Vagina (tissue), 2 donors: ENCODE results near the gene ERG. TPM values are rescaled to one million over a fixed set of nuclear protein-coding genes. Genes with fewer than 3 reads are reported as not detected.

Source experiments
- DNase-seq, 2 donors: peaks; one replicate each; pipeline ENCODE4 v3.0.0-alpha.2; 2017; ENCODE audit errors: extremely low spot score in 2 of 2
- H3K27ac ChIP-seq: fragments of 200-600 bp; sonication (generic); one replicate; pipeline ENCODE4 v1.5.1; 2019
- H3K27me3 ChIP-seq: fragments of 200-600 bp; sonication (generic); one replicate; pipeline ENCODE4 v1.5.1; 2019
- H3K36me3 ChIP-seq, 2 donors: fragments of 200-600 bp; sonication (generic); one replicate each; pipeline ENCODE4 v1.5.1; 2017 to 2019
- H3K4me1 ChIP-seq: fragments of 200-600 bp; sonication (generic); one replicate; pipeline ENCODE4 v1.5.1; 2019
- H3K4me3 ChIP-seq, 2 donors: fragments of 200-600 bp; sonication (generic); 1 replicate in 1 of 2; 2 replicates in 1 of 2; pipeline ENCODE4 v1.5.1; 2016 to 2019
- H3K9me3 ChIP-seq: fragments of 200-600 bp; sonication (generic); one replicate; pipeline ENCODE4 v1.5.1; 2019
- POLR2A ChIP-seq, 2 donors: fragments of 450-650 bp; IDR thresholded peaks; one replicate each; pipeline ENCODE4 v1.6.1; 2017; ENCODE audit warnings: antibody characterized with exemption in 2 of 2, mild to moderate bottlenecking in 2 of 2, moderate library complexity in 2 of 2
- POLR2AphosphoS5 ChIP-seq, 2 donors: sonication (generic); formaldehyde crosslinking; IDR thresholded peaks; one replicate each; pipeline ENCODE4 v1.9.0; 2017; ENCODE audit warnings: antibody characterized with exemption in 2 of 2, mild to moderate bottlenecking in 2 of 2, low read depth in 1 of 2; ENCODE audit not compliant: insufficient read depth in 1 of 2
- intact Hi-C: fragments of 100-400 bp; cut with DNase I; formaldehyde crosslinking; loops from one replicate; pipeline ENCODE4 v1.15.1; 2023
- total RNA-seq: library from RNA; depleted of rRNA; stranded (reverse); fragments of >200 nt; gene quantifications from one replicate; pipeline ENCODE4 v1.2.3, GENCODE V29; 2016
- TF ChIP-seq, protein P1 (sequence below), 3 experiments: fragments of 450-650 bp in 2 of 3; fragments of 200-600 bp in 1 of 3; sonication (generic) in 1 of 3; IDR thresholded peaks; one replicate each; pipeline ENCODE4 v1.5.1; 2017 to 2019; ENCODE audit warnings: antibody characterized with exemption in 3 of 3, mild to moderate bottlenecking in 2 of 3, moderate library complexity in 2 of 3

Gene ERG
- total RNA-seq, 1 donor from 2014 or later, result 20.9 TPM

DNA sequence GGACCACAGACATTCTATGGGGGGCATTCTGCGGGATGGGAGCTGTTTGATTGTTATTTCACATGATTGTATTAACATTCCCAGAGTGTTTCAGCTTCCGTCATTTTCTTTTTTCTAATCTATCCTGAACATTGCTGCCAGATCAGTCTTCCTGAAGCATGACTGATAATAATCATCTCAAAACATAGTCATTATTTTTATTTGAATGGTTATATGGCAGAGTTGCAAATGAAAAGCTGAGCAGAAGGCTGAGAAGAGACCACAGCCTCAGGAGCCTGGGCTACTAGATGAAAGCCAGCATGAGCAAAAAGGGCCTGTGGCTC lies 109.0 kb downstream of the ERG start:
- H3K4me3 ChIP-seq, result no peak overlapping the region
- intact Hi-C loops, result no loop called here
- no peaks in the 10 kb centered on the region for H3K36me3 ChIP-seq
- H3K4me1 ChIP-seq, result no peaks in the 10 kb centered on the region
- H3K27me3 ChIP-seq, result no peaks in the 10 kb centered on the region
- H3K9me3 ChIP-seq, result no peaks in the 10 kb centered on the region
- no peak overlapping the region for H3K27ac ChIP-seq
- no peak for TF ChIP-seq POLR2A (IDR thresholded peaks at IDR 0.05)
- TF ChIP-seq POLR2AphosphoS5 (IDR thresholded peaks at IDR 0.05; ENCODE audit: insufficient read depth in 1 of 2, low read depth in 1 of 2), result no peak
- TF ChIP-seq, protein P1, sequence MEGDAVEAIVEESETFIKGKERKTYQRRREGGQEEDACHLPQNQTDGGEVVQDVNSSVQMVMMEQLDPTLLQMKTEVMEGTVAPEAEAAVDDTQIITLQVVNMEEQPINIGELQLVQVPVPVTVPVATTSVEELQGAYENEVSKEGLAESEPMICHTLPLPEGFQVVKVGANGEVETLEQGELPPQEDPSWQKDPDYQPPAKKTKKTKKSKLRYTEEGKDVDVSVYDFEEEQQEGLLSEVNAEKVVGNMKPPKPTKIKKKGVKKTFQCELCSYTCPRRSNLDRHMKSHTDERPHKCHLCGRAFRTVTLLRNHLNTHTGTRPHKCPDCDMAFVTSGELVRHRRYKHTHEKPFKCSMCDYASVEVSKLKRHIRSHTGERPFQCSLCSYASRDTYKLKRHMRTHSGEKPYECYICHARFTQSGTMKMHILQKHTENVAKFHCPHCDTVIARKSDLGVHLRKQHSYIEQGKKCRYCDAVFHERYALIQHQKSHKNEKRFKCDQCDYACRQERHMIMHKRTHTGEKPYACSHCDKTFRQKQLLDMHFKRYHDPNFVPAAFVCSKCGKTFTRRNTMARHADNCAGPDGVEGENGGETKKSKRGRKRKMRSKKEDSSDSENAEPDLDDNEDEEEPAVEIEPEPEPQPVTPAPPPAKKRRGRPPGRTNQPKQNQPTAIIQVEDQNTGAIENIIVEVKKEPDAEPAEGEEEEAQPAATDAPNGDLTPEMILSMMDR (IDR thresholded peaks at IDR 0.05), result no peak
- no peak for DNase-seq

DNA sequence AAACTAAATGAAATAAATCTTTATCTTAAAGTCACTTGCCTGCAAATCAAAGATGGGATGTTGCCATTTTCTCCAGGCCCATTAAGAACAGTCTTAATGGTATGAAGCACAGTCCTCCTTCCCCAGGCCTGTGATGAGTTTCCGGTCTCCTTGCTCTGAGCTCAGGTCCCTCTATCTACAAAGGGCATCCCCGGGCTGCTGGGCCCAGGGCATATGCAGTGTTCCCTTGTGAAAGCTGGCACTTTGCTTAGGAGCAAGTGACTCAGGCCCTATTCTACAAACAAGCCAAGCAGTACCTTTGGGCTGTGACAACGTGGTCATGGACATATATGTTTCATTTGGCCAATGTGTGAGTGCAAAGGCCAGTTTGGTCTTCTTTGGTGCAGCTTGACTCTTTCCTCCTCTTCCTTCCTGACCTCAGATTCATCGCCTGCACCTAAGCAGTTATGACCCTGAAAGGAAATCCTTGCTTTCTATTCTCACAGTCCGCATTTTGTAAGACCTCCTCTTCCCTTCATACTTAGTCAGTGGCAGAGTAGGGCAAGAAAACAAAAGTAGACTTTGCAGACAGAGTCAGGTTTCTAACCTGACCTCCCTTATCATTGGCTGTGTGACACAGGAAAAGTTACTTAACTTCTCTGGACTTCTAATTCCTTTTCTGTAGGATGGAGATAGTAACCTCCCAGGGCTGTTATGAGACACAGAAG lies 109.5 kb downstream of the ERG start:
- Histone ChIP-seq H3K36me3 (no peaks in the 10 kb centered on the region), H3K27me3 (no peaks in the 10 kb centered on the region), H3K9me3 (no peaks in the 10 kb centered on the region), H3K4me1 (no peaks in the 10 kb centered on the region), H3K4me3 (no peak overlapping the region), H3K27ac (no peak overlapping the region)
- DNase-seq, result no peak
- TF ChIP-seq POLR2A (IDR thresholded peaks at IDR 0.05) (no peak), POLR2AphosphoS5 (IDR thresholded peaks at IDR 0.05; ENCODE audit: insufficient read depth in 1 of 2, low read depth in 1 of 2) (no peak)
- TF ChIP-seq, protein P1 (IDR thresholded peaks at IDR 0.05), result no peak
- intact Hi-C loops, result no loop called here

DNA sequence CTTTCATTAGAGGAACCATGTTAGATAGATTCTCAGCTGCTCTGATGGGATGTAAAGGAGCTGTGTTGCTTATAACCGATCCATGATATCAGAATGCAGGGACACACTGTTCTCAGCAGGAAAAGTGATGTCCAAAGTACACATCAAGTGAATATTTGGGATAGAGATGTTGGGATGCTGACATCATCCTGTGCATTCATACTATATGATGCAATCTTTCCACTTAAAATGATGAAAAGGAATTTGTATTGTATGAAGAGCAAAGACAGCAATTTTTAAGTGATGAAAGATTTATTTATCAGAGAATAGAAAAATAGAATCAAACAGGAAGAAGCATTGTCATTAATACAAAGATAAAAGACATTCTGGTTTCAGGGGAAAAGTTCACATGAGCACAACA lies 110.1 kb downstream of the ERG start:
- no peak overlapping the region for H3K27ac ChIP-seq
- no peaks in the 10 kb centered on the region for H3K4me1 ChIP-seq
- TF ChIP-seq POLR2AphosphoS5 (IDR thresholded peaks at IDR 0.05; ENCODE audit: insufficient read depth in 1 of 2, low read depth in 1 of 2) (no peak), POLR2A (IDR thresholded peaks at IDR 0.05) (no peak)
- TF ChIP-seq, protein P1 (IDR thresholded peaks at IDR 0.05), result no peak
- H3K9me3 ChIP-seq, result no peaks in the 10 kb centered on the region
- no peak for DNase-seq
- no peak overlapping the region for H3K4me3 ChIP-seq
- no peaks in the 10 kb centered on the region for H3K27me3 ChIP-seq
- intact Hi-C loops, result no loop called here
- no peaks in the 10 kb centered on the region for H3K36me3 ChIP-seq

DNA sequence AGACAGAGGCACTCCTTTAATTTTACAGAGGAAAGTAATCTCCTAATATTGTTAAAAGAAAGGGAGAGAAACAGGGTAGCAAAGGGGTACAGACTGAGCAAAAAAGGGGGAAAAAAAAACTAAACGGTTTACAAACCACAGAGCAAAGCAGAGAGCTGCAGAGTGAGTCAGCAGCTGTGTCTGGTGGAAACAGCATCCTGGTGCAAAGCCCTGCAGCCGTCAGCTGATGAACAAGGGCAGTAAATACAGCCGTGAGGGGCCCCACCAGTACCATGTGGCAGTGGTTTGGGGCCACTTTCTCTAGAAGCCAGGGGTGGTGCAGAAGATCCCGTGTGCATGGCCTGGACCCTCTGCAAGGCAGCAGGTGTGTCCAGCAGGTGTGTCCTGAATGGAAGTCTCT lies 111.3 kb downstream of the ERG start:
- H3K4me3 ChIP-seq, result no peak overlapping the region
- H3K36me3 ChIP-seq, result no peaks in the 10 kb centered on the region
- H3K27me3 ChIP-seq, result no peaks in the 10 kb centered on the region
- DNase-seq, result no peak
- no peaks in the 10 kb centered on the region for H3K9me3 ChIP-seq
- no peak overlapping the region for H3K27ac ChIP-seq
- H3K4me1 ChIP-seq, result no peaks in the 10 kb centered on the region
- TF ChIP-seq POLR2AphosphoS5 (IDR thresholded peaks at IDR 0.05; ENCODE audit: insufficient read depth in 1 of 2, low read depth in 1 of 2), result no peak
- no peak for TF ChIP-seq POLR2A (IDR thresholded peaks at IDR 0.05)
- TF ChIP-seq, protein P1 (IDR thresholded peaks at IDR 0.05), result no peak
- intact Hi-C loops, result no loop called here

DNA sequence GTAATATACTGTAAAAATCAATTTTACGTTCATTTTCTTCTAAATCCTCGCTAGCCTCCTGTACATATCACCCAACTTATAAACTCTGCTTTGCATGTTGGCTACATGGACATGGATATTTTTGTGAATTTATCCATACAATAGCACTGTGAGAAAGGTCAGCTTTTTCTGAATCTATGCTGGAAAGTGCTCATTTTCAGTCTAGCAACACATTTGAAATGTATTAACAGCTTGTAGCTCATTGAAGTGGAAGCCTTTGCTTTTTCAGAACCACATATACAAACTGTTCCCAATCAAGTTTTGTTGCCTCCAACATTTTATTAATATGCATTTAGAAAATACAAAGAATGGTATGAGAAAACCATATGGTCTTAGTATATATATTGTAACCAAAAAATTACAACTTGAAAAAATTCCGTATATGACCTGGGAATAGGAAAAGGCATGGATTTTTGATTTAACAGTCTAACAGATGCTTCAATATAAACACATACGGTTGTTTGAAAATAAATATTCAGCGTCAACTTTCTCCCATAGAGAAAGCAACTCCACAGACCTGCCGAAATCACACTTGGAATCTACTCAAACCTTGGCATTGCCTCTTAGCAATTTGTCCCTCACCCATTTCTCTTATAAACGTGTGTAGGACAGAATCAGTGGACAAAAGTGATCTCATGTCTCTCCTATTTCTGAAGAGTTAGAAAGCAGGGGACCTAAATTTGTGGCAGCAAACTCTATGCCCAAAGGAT lies 112.7 kb downstream of the ERG start:
- no peak overlapping the region for H3K4me3 ChIP-seq

More for the DNA sequence above, 112.7 kb downstream of the ERG start:
- H3K27ac ChIP-seq, result no peak overlapping the region
- TF ChIP-seq POLR2A (IDR thresholded peaks at IDR 0.05), result no peak
- TF ChIP-seq POLR2AphosphoS5 (IDR thresholded peaks at IDR 0.05; ENCODE audit: insufficient read depth in 1 of 2, low read depth in 1 of 2), result no peak
- H3K4me1 ChIP-seq, result no peaks in the 10 kb centered on the region
- H3K27me3 ChIP-seq, result no peaks in the 10 kb centered on the region
- intact Hi-C loops, result no loop called here
- H3K9me3 ChIP-seq, result no peaks in the 10 kb centered on the region
- DNase-seq, result no peak
- no peaks in the 10 kb centered on the region for H3K36me3 ChIP-seq
